GM18526 (cell line): ENCODE measurements around the gene CDK9.

Experiments
- POLR2A ChIP-seq: IDR thresholded peaks from 3 replicates; pipeline ENCODE4 v1.6.1; 2011; ENCODE audit not compliant: insufficient read length; ENCODE audit errors: extremely low read depth

Gene CDK9

GRCh38 chr9:127838375-127839078, 52.7 kb downstream of the CDK9 start:
- no peak for TF ChIP-seq POLR2A
